Kidney capillary endothelial cell (primary cell): ENCODE results near the gene HOXD10.
A peak's percentile ranks its signal among the peaks of the same experiment; 100 is the strongest.

Experiments
- DNase-seq: peaks from one replicate; pipeline ENCODE4 v3.0.0-alpha.2; 2018; ENCODE audit warnings: low spot score

The HOXD10 gene

GRCh38 chr2:176115883-176116813 lies at the start of gene HOXD10:
HOXD10 (plus strand) TSS chr2:176116778; CDS start chr2:176116834, 56 bp downstream.
- DNase-seq, result peak; percentile 80

GRCh38 chr2:176067589-176068418 lies 48.8 kb upstream of the HOXD10 start:
- no peak for DNase-seq

DNA sequence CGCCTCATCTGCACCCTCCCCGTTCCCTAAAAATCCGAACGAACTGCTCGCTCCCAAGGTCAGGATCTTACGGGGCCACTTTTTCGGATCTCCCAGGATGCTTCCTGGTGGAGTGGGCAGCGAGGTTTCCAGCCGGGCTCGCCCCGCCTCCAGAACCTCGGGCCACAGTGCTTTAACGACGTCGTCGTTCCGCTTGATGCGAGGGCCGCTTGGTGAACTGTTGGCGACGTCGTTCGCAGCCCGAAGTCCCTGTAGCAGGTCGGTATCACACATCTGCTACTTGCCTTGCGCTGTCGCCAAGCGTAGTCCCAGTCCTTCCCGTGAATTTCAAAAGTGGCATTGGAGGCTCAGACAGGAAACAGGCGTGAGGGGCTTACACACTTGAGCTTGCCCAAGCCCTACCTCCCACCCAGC lies 48.2 kb upstream of the HOXD10 start:
- no peak for DNase-seq

- no peak for DNase-seq
Measured at GRCh38 chr2:176071330-176072291, 45.0 kb upstream of the HOXD10 start.

- no peak for DNase-seq
Measured at GRCh38 chr2:176072292-176072669, 44.3 kb upstream of the HOXD10 start.

- DNase-seq, result no peak
Measured at GRCh38 chr2:176072951-176073904, 43.4 kb upstream of the HOXD10 start.

GRCh38 chr2:176074919-176075425 lies 41.6 kb upstream of the HOXD10 start:
- no peak for DNase-seq

DNA sequence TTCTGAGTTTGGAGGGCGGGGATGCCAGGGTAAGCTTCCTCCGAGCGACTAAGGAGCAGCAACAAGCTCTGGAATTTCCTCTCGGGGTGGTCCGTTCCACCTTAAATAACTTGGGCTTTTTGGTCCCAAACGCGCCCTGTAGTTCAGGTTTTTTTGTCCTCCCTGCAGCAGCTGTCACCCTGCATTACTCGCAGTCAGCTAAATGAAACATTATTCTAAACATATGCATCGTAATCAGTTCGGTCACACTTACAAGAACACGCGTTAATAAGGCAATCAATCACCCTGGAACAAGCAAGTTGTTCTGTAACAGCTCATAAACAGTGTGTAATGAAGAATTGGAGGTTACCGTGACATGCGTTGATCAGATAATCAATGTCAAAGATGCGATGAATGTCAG lies 41.1 kb upstream of the HOXD10 start:
- no peak for DNase-seq

DNA sequence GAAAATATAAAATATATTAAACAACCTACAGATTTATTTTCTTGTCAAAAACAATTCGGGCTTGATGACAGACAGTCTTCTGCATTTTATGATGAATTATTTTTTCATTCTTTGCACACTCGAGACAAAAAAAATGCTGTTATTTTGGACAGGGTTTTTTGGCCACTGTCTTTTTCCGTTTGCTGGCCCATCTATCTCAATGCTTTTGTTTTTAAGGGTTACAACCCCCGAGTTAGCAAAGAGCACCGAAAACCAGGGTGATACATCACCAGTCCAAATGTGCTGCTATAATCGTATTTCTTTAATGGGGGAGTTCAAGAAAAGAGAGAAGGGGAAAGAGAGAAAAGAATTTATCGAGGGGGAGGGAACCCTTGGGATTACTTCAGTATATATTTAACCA lies 40.5 kb upstream of the HOXD10 start:
- no peak for DNase-seq

GRCh38 chr2:176076796-176077195 lies 39.8 kb upstream of the HOXD10 start:
- no peak for DNase-seq

GRCh38 chr2:176078541-176079284 lies 37.9 kb upstream of the HOXD10 start:
- no peak for DNase-seq

DNA sequence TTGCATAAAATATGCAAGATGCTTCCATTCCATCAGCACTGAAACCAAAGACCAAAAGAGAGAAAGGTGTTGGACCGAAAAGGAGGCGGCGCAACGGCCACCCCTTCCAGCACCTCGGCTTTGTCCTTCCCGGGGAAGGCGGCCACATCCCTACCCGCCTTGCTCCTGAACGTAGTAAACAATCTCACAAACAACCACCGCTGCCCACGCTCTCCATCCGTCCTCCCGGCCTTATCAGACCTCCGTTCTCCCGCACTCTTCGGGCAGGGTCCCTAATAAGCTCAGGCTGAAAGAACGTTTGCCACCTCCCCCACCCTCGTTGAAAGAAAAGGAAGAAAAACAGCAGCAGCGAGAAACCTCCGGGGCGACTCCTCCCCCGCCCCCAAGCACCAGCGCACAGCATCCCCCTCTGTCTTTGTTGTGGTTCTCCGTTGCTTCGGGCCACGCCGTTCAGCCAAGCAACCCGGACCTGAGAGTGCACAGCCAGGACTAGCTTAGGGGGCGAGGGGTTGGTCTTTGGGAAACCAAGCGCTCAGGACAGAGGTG lies 37.2 kb upstream of the HOXD10 start:
- DNase-seq, result no peak

DNA sequence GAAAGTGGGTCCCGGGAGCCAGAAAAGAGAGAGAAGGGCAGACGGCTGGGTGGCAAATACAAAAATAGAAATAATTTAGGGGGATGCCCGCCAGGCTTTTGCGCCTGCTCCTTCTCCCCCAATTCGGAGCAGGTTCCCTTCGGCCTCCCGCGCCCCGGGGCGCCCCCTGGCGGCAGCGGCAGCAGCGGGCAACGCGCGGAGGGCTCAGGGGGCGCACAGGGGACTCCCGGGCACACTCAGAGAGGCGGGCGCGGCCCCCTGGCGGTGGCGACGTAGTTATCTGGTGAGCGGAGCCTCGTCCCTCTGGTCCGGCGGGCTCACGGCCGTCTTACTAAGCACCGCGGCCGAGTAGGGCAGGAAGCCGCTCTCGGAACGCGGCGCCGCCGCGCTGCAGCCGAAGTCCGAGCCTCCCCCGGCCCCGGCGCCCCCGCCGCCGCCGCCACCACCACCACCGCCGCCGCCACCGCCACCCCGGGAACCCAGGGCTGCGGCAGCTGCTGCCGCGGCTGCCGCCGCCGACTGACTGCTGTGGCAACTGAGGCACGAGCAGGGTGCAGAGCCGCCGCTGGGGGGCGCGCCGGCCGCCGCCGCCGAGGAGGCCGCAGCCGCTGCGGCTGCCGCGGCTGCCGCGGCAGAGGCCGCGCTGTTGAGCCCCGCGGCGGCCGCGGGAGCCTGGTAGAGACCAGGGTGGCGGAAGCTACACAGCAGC lies 36.6 kb upstream of the HOXD10 start:
- no peak for DNase-seq

DNA sequence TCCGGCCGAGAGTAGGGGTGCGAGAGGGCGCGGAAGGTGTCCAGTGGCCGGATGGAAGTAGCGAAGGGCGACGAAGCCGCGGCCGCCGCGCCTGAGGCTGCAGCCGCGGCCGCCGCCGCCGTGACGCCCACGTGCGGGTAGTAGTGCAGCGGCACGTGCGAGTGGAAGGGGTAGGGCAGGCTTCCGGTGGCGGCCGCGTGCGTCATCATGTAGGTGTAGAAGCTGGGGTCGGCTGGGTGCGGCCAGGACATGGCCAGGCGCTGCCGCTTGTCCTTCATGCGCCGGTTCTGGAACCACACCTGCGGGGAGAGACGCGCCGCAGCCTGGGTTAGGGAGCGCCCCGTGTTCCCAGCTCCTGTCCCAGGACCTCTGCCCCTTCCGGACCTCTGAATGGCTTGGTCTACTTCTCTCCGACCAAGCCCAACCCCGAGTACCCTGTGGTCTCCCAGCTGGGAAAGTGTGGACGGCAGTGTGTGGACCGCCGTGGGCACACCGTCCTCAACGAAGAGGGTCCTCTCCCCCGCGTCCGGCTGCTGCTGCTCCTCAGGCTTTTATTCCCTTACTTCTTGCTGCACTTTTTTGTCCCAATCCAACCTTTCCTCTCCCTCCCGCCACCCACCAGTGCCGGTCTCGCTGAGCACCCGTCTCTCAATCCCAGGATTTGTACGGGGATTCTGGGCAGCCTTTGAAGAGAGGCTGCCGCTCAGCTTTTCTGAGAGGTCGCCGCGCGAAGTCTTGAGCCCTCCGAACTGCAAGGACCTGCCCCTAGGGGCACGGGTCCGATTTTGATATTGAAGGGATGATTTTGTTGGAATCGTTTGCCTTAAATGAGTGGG lies 35.8 kb upstream of the HOXD10 start:
- DNase-seq, result no peak

- DNase-seq, result no peak
Measured at GRCh38 chr2:176081376-176081836, 35.2 kb upstream of the HOXD10 start.

- no peak for DNase-seq
Measured at GRCh38 chr2:176081837-176082524, 34.6 kb upstream of the HOXD10 start.

- no peak for DNase-seq
Measured at GRCh38 chr2:176082525-176082823, 34.1 kb upstream of the HOXD10 start.
